SU-DHL-6 (cell line): ENCODE data around the gene MRPL51.
A peak's percentile ranks its signal among the peaks of the same experiment; 100 is the strongest.
"Not testable (repeated sequence)": the region's sequence is repeated elsewhere in the genome, so short reads cannot be mapped to it uniquely, and the experiment has no call there.

Experiments used
- H2AFZ ChIP-seq: fragments of 200-600 bp; sonication (generic); 2 replicates; pipeline ENCODE4 v1.6.1; 2014; ENCODE audit warnings: low read depth, mild to moderate bottlenecking, moderate library complexity, mixed read lengths, antibody characterized with exemption, low read length; ENCODE audit not compliant: severe bottlenecking
- H3F3A ChIP-seq: fragments of 200-600 bp; shearing (Covaris generic); 2 replicates; pipeline ENCODE4 v1.6.0; 2016; ENCODE audit warnings: antibody characterized with exemption, mild to moderate bottlenecking; ENCODE audit not compliant: insufficient read depth
- H3K27ac ChIP-seq: fragments of 200-600 bp; sonication (generic); 2 replicates; pipeline ENCODE4 v1.5.1; 2016; ENCODE audit warnings: low read depth, mild to moderate bottlenecking, low read length, moderate library complexity, mixed read lengths
- H3K27me3 ChIP-seq: fragments of 200-600 bp; sonication (generic), shearing (Covaris generic); 2 replicates; pipeline ENCODE4 v1.6.0; 2014; ENCODE audit warnings: mild to moderate bottlenecking, low read length
- H3K36me3 ChIP-seq: fragments of 200-600 bp; sonication (generic); 2 replicates; pipeline ENCODE4 v1.6.1; 2014; ENCODE audit warnings: mild to moderate bottlenecking, low read length, mixed read lengths
- H3K4me2 ChIP-seq: fragments of 300-600, 200-600 bp; shearing (Covaris generic), sonication (generic); 2 replicates; pipeline ENCODE4 v1.6.0; 2014; ENCODE audit warnings: low read length, low read depth, mild to moderate bottlenecking; ENCODE audit not compliant: poor library complexity, severe bottlenecking
- H3K4me3 ChIP-seq: fragments of 200-600 bp; sonication (generic); 2 replicates; pipeline ENCODE4 v1.5.1; 2014; ENCODE audit warnings: antibody characterized with exemption, low read length, mild to moderate bottlenecking, mixed read lengths; ENCODE audit not compliant: insufficient read depth, poor library complexity, severe bottlenecking
- H3K79me2 ChIP-seq: fragments of 200-600 bp; sonication (generic); 2 replicates; pipeline ENCODE4 v1.6.1; 2014; ENCODE audit warnings: mild to moderate bottlenecking, low read length, moderate library complexity; ENCODE audit not compliant: insufficient read depth
- H3K9ac ChIP-seq: fragments of 200-600 bp; sonication (generic); 2 replicates; pipeline ENCODE4 v1.7.0; 2014; ENCODE audit warnings: mild to moderate bottlenecking, low read length
- H3K9me2 ChIP-seq: fragments of 200-600 bp; sonication (generic); replicated peaks from 2 replicates; pipeline ENCODE4 v1.6.1; 2014; ENCODE audit warnings: low read length; ENCODE audit not compliant: insufficient read depth
- H3K9me3 ChIP-seq: fragments of 200-600 bp; sonication (generic); 2 replicates; pipeline ENCODE4 v1.6.1; 2014; ENCODE audit warnings: low read length, mixed read lengths; ENCODE audit not compliant: insufficient read depth
- H4K20me1 ChIP-seq: fragments of 200-600 bp; sonication (generic); 2 replicates; pipeline ENCODE4 v1.6.1; 2014; ENCODE audit warnings: low read depth, mild to moderate bottlenecking, antibody characterized with exemption, low read length, moderate library complexity, mixed read lengths
- CTCF ChIP-seq: fragments of 200-600 bp; sonication (generic); IDR thresholded peaks from one replicate; pipeline ENCODE4 v1.5.1; 2017; ENCODE audit warnings: antibody characterized with exemption, mild to moderate bottlenecking, low read length, moderate library complexity; ENCODE audit not compliant: insufficient read depth, poor library complexity, severe bottlenecking
- EZH2phosphoT487 ChIP-seq: fragments of 200-600 bp; sonication (generic), shearing (Covaris generic); conservative IDR thresholded peaks from 2 replicates; pipeline ENCODE4 v1.6.1; 2018; ENCODE audit warnings: mild to moderate bottlenecking, antibody characterized with exemption, low read length, moderate library complexity, mixed read lengths

Gene MRPL51

GRCh38 chr12:6507102-6507998 is 14.3 kb upstream of the MRPL51 start:
- TF ChIP-seq CTCF = no peak
- TF ChIP-seq EZH2phosphoT487 = no peak
- no peak overlapping the region for H2AFZ ChIP-seq
- H4K20me1 ChIP-seq = 0 out of 2 replicates have a peak, but pooled peaks cover 7% of the 10 kb centered on the region
- peaks cover 30% of the 10 kb centered on the region; the same call in 1 of the 2 replicates for H3K36me3 ChIP-seq
- H3K27me3 ChIP-seq = no peaks in the 10 kb centered on the region
- no peak overlapping the region for H3K4me3 ChIP-seq
- no peaks in the 10 kb centered on the region for H3F3A ChIP-seq
- H3K27ac ChIP-seq = no peak overlapping the region
- H3K9me2 ChIP-seq = no peaks in the 10 kb centered on the region
- H3K79me2 ChIP-seq = peaks cover 71% of the 10 kb centered on the region
- no peak overlapping the region for H3K4me2 ChIP-seq
- H3K9me3 ChIP-seq = no peaks in the 10 kb centered on the region
- no peak overlapping the region for H3K9ac ChIP-seq

GRCh38 chr12:6500466-6500865 is 7.4 kb upstream of the MRPL51 start:
- no peak overlapping the region for H3K4me2 ChIP-seq
- no peaks in the 10 kb centered on the region for H4K20me1 ChIP-seq
- TF ChIP-seq EZH2phosphoT487 (no peak), CTCF (no peak)
- no peak overlapping the region for H2AFZ ChIP-seq
- H3K79me2 ChIP-seq = peaks cover 93% of the 10 kb centered on the region
- H3K36me3 ChIP-seq = peaks cover 18% of the 10 kb centered on the region; the same call in 1 of the 2 replicates
- H3K4me3 ChIP-seq = no peak overlapping the region
- no peak overlapping the region for H3K27ac ChIP-seq
- H3K9ac ChIP-seq = no peak overlapping the region
- no peaks in the 10 kb centered on the region for H3K27me3 ChIP-seq
- H3K9me2 ChIP-seq = no peaks in the 10 kb centered on the region
- H3K9me3 ChIP-seq = no peaks in the 10 kb centered on the region
- no peaks in the 10 kb centered on the region for H3F3A ChIP-seq

- not testable (repeated sequence) for H3K9me2 ChIP-seq, H3K27me3 ChIP-seq, H3K9ac ChIP-seq, H4K20me1 ChIP-seq, H3K9me3 ChIP-seq, H3K4me3 ChIP-seq, H3F3A ChIP-seq, H2AFZ ChIP-seq, H3K27ac ChIP-seq
- peaks cover 14% of the 10 kb centered on the region; the same call in 1 of the 2 replicates for H3K36me3 ChIP-seq
- H3K79me2 ChIP-seq = peaks cover 80% of the 10 kb centered on the region
- H3K4me2 ChIP-seq = peak overlapping the region; percentile 23
Observed at GRCh38 chr12:6497291-6497690, 4.2 kb upstream of the MRPL51 start.

GRCh38 chr12:6494968-6495367 is 1.9 kb upstream of the MRPL51 start:
- no peak overlapping the region for H2AFZ ChIP-seq
- H3K9me3 ChIP-seq = no peaks in the 10 kb centered on the region
- H3K27me3 ChIP-seq = no peaks in the 10 kb centered on the region
- peak overlapping the region; percentile 93 for H3K27ac ChIP-seq
- peak overlapping the region; percentile 80 for H3K4me3 ChIP-seq
- TF ChIP-seq CTCF = no peak
- TF ChIP-seq EZH2phosphoT487 = no peak
- H3K4me2 ChIP-seq = peak overlapping the region; percentile 92
- no peaks in the 10 kb centered on the region for H4K20me1 ChIP-seq
- H3K79me2 ChIP-seq = peaks cover 65% of the 10 kb centered on the region
- H3K9me2 ChIP-seq = no peaks in the 10 kb centered on the region
- peaks cover 16% of the 10 kb centered on the region for H3F3A ChIP-seq
- peak overlapping the region; percentile 91 for H3K9ac ChIP-seq
- peaks cover 16% of the 10 kb centered on the region for H3K36me3 ChIP-seq
